Neuronal stem cell (in vitro differentiated cells): ENCODE results near the gene MYOC.

Source experiments
- DNase-seq: peaks from one replicate; pipeline ENCODE4 v3.0.0-alpha.2; 2013; ENCODE audit warnings: low spot score
- H2AFZ ChIP-seq: one replicate; pipeline ENCODE4 v1.6.1; 2013; ENCODE audit warnings: mild to moderate bottlenecking, low read length, inconsistent platforms
- H2AK5ac ChIP-seq: 2 replicates; pipeline ENCODE4 v1.6.1; 2013; ENCODE audit warnings: low read depth, mild to moderate bottlenecking, inconsistent platforms, low read length, moderate library complexity, mixed read lengths
- H2BK120ac ChIP-seq: 2 replicates; pipeline ENCODE4 v1.6.1; 2013; ENCODE audit warnings: low read depth, mild to moderate bottlenecking, inconsistent platforms, low read length, moderate library complexity, mixed read lengths
- H2BK12ac ChIP-seq: one replicate; pipeline ENCODE4 v1.6.1; 2013; ENCODE audit warnings: low read length, inconsistent platforms
- H2BK15ac ChIP-seq: 2 replicates; pipeline ENCODE4 v1.6.1; 2013; ENCODE audit warnings: mild to moderate bottlenecking, low read length, inconsistent platforms, mixed read lengths
- H2BK5ac ChIP-seq: one replicate; pipeline ENCODE4 v1.6.1; 2013; ENCODE audit warnings: inconsistent platforms, mild to moderate bottlenecking, low read length, moderate library complexity
- H3K14ac ChIP-seq: one replicate; pipeline ENCODE4 v1.6.1; 2013; ENCODE audit warnings: low read length, inconsistent platforms
- H3K18ac ChIP-seq: 2 replicates; pipeline ENCODE4 v1.6.1; 2013; ENCODE audit warnings: low read length, inconsistent platforms
- H3K23ac ChIP-seq: 2 replicates; pipeline ENCODE4 v1.6.1; 2013; ENCODE audit warnings: low read depth, mild to moderate bottlenecking, mixed read lengths, low read length, inconsistent platforms; ENCODE audit not compliant: poor library complexity
- H3K27ac ChIP-seq: replicated peaks from 3 replicates; pipeline ENCODE4 v1.5.1; 2013; ENCODE audit warnings: low read length, inconsistent platforms
- H3K27me3 ChIP-seq, 3 experiments: 2 replicates each; pipeline ENCODE4 v1.6.1; 2013; ENCODE audit warnings: low read length in 3 of 3, mild to moderate bottlenecking in 2 of 3, inconsistent platforms in 1 of 3, low read depth in 1 of 3, mixed read lengths in 1 of 3, moderate library complexity in 1 of 3; ENCODE audit not compliant: control insufficient read depth in 3 of 3, insufficient read depth in 3 of 3
- H3K36me3 ChIP-seq, 2 donors: replicated peaks in 1 of 2; 2 replicates each; pipeline ENCODE4 v1.6.1; 2013; ENCODE audit warnings: low read length in 2 of 2; ENCODE audit not compliant: control insufficient read depth in 2 of 2, insufficient read depth in 2 of 2
- H3K4ac ChIP-seq: 2 replicates; pipeline ENCODE4 v1.6.1; 2013; ENCODE audit warnings: inconsistent platforms, mild to moderate bottlenecking, low read length, moderate library complexity
- H3K4me1 ChIP-seq, 2 donors: 1 replicate in 1 of 2; 2 replicates in 1 of 2; pipeline ENCODE4 v1.6.1; 2013; ENCODE audit warnings: low read length in 2 of 2, low read depth in 1 of 2; ENCODE audit not compliant: control insufficient read depth in 2 of 2, insufficient read depth in 1 of 2
- H3K4me2 ChIP-seq: one replicate; pipeline ENCODE4 v1.6.1; 2013; ENCODE audit warnings: mild to moderate bottlenecking, low read length, inconsistent platforms; ENCODE audit not compliant: insufficient read depth, poor library complexity, severe bottlenecking
- H3K4me3 ChIP-seq, 2 donors: 2 replicates each; pipeline ENCODE4 v1.5.1; 2013; ENCODE audit warnings: low read length in 2 of 2, mild to moderate bottlenecking in 2 of 2, inconsistent platforms in 1 of 2, moderate library complexity in 1 of 2
- H3K79me1 ChIP-seq: one replicate; pipeline ENCODE4 v1.6.1; 2013; ENCODE audit warnings: low read depth, mild to moderate bottlenecking, inconsistent platforms, low read length, moderate library complexity
- H3K9ac ChIP-seq: one replicate; pipeline ENCODE4 v1.6.1; 2013; ENCODE audit warnings: mild to moderate bottlenecking, low read depth, low read length, inconsistent platforms; ENCODE audit not compliant: poor library complexity
- H3K9me3 ChIP-seq, 2 donors: replicated peaks in 1 of 2; 2 replicates each; pipeline versions ENCODE3 to v1.6.1; 2013; ENCODE audit warnings: low read length in 2 of 2, mild to moderate bottlenecking in 2 of 2, inconsistent platforms in 1 of 2, low read depth in 1 of 2, mixed read lengths in 1 of 2, moderate library complexity in 1 of 2; ENCODE audit not compliant: control insufficient read depth in 2 of 2, insufficient read depth in 1 of 2
- H4K8ac ChIP-seq: one replicate; pipeline ENCODE4 v1.6.1; 2013; ENCODE audit warnings: low read depth, mild to moderate bottlenecking, inconsistent platforms, low read length, moderate library complexity
- H4K91ac ChIP-seq: one replicate; pipeline ENCODE4 v1.6.1; 2013; ENCODE audit warnings: low read length, low read depth, mild to moderate bottlenecking, inconsistent platforms; ENCODE audit not compliant: poor library complexity
- WGBS, 2 donors: extraction: QIAGEN DNeasy Blood & Tissue Kit; methylation state at CpG; one replicate each; pipeline ENCODE4 v1.1.7; 2013; ENCODE audit warnings: missing lambda C conversion rate in 2 of 2, mixed read lengths in 1 of 2; ENCODE audit not compliant: insufficient read length in 2 of 2, insufficient replicate concordance in 1 of 2; ENCODE audit errors: extremely low coverage in 2 of 2; 5-methylcytosine and 5-hydroxymethylcytosine counted together

MYOC gene

DNA sequence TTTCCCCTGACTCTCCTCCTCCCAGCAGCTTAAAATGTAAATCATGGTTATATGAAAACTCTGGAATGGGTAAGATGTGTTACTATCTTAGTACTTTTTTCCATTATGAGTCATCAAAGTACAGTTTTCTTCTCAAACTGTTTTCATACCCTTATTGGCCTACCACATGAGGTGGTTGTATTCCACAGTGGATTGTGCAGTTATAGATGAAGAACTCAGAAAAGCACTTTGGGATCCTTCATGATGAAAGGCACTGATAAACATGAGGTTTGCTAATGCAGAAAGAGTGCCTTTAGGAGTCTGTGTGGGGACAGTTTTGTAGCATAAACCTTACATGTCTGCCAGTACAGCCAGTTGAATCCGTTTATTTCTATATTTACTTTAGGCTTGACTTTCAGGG is 62.5 kb downstream of the MYOC start:
- no peak overlapping the region for H3K23ac ChIP-seq
- peaks cover 26 to 98% of the 10 kb centered on the region in 2 donors for H3K36me3 ChIP-seq
- H3K4me1 ChIP-seq = no peaks in the 10 kb centered on the region
- no peak overlapping the region for H4K91ac ChIP-seq
- no peak overlapping the region for H3K4me2 ChIP-seq
- no peak overlapping the region for H4K8ac ChIP-seq
- no peak overlapping the region for H3K4me3 ChIP-seq
- no peak overlapping the region for H2BK12ac ChIP-seq
- no peak overlapping the region for H2BK15ac ChIP-seq
- no peak overlapping the region for H2AK5ac ChIP-seq
- no peaks in the 10 kb centered on the region for H3K9me3 ChIP-seq
- DNase-seq = no peak
- H3K27ac ChIP-seq = no peak overlapping the region
- H2BK120ac ChIP-seq = no peak overlapping the region
- no peak overlapping the region for H2AFZ ChIP-seq
- H3K14ac ChIP-seq = no peak overlapping the region
- H3K9ac ChIP-seq = no peak overlapping the region
- H2BK5ac ChIP-seq = no peak overlapping the region
- H3K18ac ChIP-seq = no peak overlapping the region
- no peaks in the 10 kb centered on the region for H3K27me3 ChIP-seq
- H3K4ac ChIP-seq = no peak overlapping the region
- no CpG with 5 or more reads among the region's 1 CpG for WGBS, 2 donors
- no peaks in the 10 kb centered on the region for H3K79me1 ChIP-seq

GRCh38 chr1:171588230-171588629 is 64.3 kb downstream of the MYOC start:
- H3K79me1 ChIP-seq = no peaks in the 10 kb centered on the region
- H3K27ac ChIP-seq = no peak overlapping the region
- H3K4ac ChIP-seq = no peak overlapping the region
- no peaks in the 10 kb centered on the region for H3K4me1 ChIP-seq
- H3K27me3 ChIP-seq = no peaks in the 10 kb centered on the region
- H3K4me2 ChIP-seq = no peak overlapping the region
- DNase-seq = no peak
- no CpG with 5 or more reads among the region's 2 CpGs for WGBS, 2 donors
- no peak overlapping the region for H3K14ac ChIP-seq
- no peak overlapping the region for H3K18ac ChIP-seq
- no peak overlapping the region for H3K4me3 ChIP-seq
- H3K9ac ChIP-seq = no peak overlapping the region
- no peak overlapping the region for H4K91ac ChIP-seq
- no peak overlapping the region for H2AK5ac ChIP-seq
- peaks cover 32 to 98% of the 10 kb centered on the region in 2 donors for H3K36me3 ChIP-seq
- H3K9me3 ChIP-seq = no peaks in the 10 kb centered on the region
- H4K8ac ChIP-seq = no peak overlapping the region
- H2BK15ac ChIP-seq = no peak overlapping the region
- H2BK120ac ChIP-seq = no peak overlapping the region
- no peak overlapping the region for H2BK12ac ChIP-seq
- H2BK5ac ChIP-seq = no peak overlapping the region
- H2AFZ ChIP-seq = no peak overlapping the region
- H3K23ac ChIP-seq = no peak overlapping the region

DNA sequence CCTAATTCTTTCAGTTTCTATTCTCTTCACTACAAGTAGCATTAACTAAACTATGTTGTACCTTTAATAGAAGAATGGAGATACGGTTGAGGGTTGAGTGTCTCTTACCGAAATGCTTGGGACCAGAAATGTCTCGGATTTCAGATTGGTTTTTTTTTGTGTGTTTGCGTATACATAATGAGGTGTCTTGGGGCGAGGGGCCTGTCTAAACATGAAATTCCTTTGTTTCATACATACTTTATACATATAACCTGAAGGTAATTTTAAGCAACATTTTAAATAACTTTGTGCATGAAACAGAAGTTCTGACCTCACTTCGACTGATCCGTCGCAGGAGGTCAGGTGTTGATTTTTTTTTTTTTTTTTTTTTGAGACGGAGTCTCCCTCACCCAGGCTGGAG is 66.8 kb downstream of the MYOC start:
- Histone ChIP-seq H3K27ac (no peak overlapping the region), H3K4me2 (no peak overlapping the region), H3K4me3 (no peak overlapping the region), H3K14ac (no peak overlapping the region), H3K9ac (no peak overlapping the region), H2BK15ac (no peak overlapping the region), H2BK120ac (no peak overlapping the region), H4K8ac (no peak overlapping the region), H2AK5ac (no peak overlapping the region), H2BK5ac (no peak overlapping the region), H3K23ac (no peak overlapping the region), H3K36me3 (peaks cover 25 to 98% of the 10 kb centered on the region in 2 donors), H2AFZ (no peak overlapping the region), H3K79me1 (no peaks in the 10 kb centered on the region), H4K91ac (no peak overlapping the region), H3K27me3 (no peaks in the 10 kb centered on the region), H3K4me1 (no peaks in the 10 kb centered on the region), H3K9me3 (no peaks in the 10 kb centered on the region), H2BK12ac (no peak overlapping the region), H3K4ac (no peak overlapping the region), H3K18ac (no peak overlapping the region)
- no peak for DNase-seq
- no CpG with 5 or more reads among the region's 9 CpGs for WGBS, 2 donors
